Parathyroid adenoma (tissue), 2 donors: ENCODE results near the gene BMI1.

Experiments
- H2AFZ ChIP-seq: fragments of 300-600 bp; sonication (generic); one replicate; pipeline ENCODE4 v1.7.0; 2017; ENCODE audit warnings: antibody characterized with exemption, mild to moderate bottlenecking
- H3K27ac ChIP-seq: fragments of 300-600 bp; sonication (generic); one replicate; pipeline ENCODE4 v1.7.0; 2017
- H3K27me3 ChIP-seq: fragments of 300-600 bp; sonication (generic); one replicate; pipeline ENCODE4 v1.7.0; 2017; ENCODE audit warnings: low read length; ENCODE audit not compliant: control insufficient read depth, insufficient read depth
- H3K36me3 ChIP-seq: fragments of 300-600 bp; sonication (generic); one replicate; pipeline ENCODE4 v1.7.0; 2017; ENCODE audit warnings: low read length; ENCODE audit not compliant: control insufficient read depth, insufficient read depth
- H3K4me1 ChIP-seq: fragments of 300-600 bp; sonication (generic); one replicate; pipeline ENCODE4 v1.7.0; 2017; ENCODE audit warnings: control low read depth
- H3K4me2 ChIP-seq: fragments of 300-600 bp; sonication (generic); one replicate; pipeline ENCODE4 v1.7.0; 2017; ENCODE audit warnings: low read length
- H3K4me3 ChIP-seq: fragments of 300-600 bp; sonication (generic); one replicate; pipeline ENCODE4 v1.7.0; 2017; ENCODE audit warnings: low read depth, low read length
- H3K79me2 ChIP-seq: fragments of 300-600 bp; sonication (generic); one replicate; pipeline ENCODE4 v1.7.0; 2017; ENCODE audit warnings: control low read depth
- H3K9ac ChIP-seq: fragments of 300-600 bp; sonication (generic); one replicate; pipeline ENCODE4 v1.7.0; 2017; ENCODE audit warnings: mild to moderate bottlenecking
- H3K9me3 ChIP-seq: fragments of 300-600 bp; sonication (generic); one replicate; pipeline ENCODE4 v1.7.0; 2017; ENCODE audit warnings: low read length; ENCODE audit not compliant: control insufficient read depth
- TF ChIP-seq, protein P1 (sequence below): fragments of 300-600 bp; sonication (generic); IDR thresholded peaks from one replicate; pipeline ENCODE4 v1.7.0; 2017; ENCODE audit warnings: antibody characterized with exemption, mild to moderate bottlenecking
- donor health status: primary hyperparathyroidism.

BMI1 gene

DNA sequence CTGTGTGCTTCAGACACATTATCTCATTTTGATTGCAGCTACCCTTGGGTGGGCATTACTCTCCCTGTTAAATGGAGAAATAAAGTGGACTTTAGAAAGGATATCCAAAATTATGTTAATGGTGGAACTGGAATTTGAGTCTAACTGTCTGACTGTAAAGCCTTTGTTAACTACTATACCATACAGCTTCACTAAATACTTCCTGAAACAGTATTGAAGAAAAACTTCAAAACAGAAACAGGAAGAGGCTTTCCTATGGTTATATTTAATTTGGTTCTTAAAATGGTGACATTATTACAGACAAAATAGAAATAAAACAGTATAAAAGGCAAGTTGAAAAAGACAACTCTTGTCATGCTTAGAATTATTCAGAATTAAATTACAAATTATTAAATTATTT, 49.4 kb downstream of the BMI1 start:
- no peaks in the 10 kb centered on the region for H3K27me3 ChIP-seq

GRCh38 chr10:22372298-22372697, 51.4 kb downstream of the BMI1 start:
- Histone ChIP-seq H3K9me3 (no peaks in the 10 kb centered on the region), H3K4me1 (no peaks in the 10 kb centered on the region), H2AFZ (no peak overlapping the region), H3K36me3 (no peaks in the 10 kb centered on the region), H3K27ac (no peak overlapping the region), H3K79me2 (no peaks in the 10 kb centered on the region), H3K9ac (no peak overlapping the region), H3K27me3 (no peaks in the 10 kb centered on the region), H3K4me2 (no peak overlapping the region), H3K4me3 (no peak overlapping the region)
- TF ChIP-seq, protein P1, sequence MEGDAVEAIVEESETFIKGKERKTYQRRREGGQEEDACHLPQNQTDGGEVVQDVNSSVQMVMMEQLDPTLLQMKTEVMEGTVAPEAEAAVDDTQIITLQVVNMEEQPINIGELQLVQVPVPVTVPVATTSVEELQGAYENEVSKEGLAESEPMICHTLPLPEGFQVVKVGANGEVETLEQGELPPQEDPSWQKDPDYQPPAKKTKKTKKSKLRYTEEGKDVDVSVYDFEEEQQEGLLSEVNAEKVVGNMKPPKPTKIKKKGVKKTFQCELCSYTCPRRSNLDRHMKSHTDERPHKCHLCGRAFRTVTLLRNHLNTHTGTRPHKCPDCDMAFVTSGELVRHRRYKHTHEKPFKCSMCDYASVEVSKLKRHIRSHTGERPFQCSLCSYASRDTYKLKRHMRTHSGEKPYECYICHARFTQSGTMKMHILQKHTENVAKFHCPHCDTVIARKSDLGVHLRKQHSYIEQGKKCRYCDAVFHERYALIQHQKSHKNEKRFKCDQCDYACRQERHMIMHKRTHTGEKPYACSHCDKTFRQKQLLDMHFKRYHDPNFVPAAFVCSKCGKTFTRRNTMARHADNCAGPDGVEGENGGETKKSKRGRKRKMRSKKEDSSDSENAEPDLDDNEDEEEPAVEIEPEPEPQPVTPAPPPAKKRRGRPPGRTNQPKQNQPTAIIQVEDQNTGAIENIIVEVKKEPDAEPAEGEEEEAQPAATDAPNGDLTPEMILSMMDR: no peak

More for the DNA sequence above, 49.4 kb downstream of the BMI1 start:
- Histone ChIP-seq H3K79me2 (no peaks in the 10 kb centered on the region), H3K4me3 (no peak overlapping the region), H3K9me3 (no peaks in the 10 kb centered on the region), H3K4me1 (no peaks in the 10 kb centered on the region), H2AFZ (no peak overlapping the region), H3K9ac (no peak overlapping the region), H3K4me2 (no peak overlapping the region), H3K27ac (no peak overlapping the region), H3K36me3 (no peaks in the 10 kb centered on the region)
- TF ChIP-seq, protein P1: no peak

- TF ChIP-seq, protein P1: no peak
- H3K4me3 ChIP-seq: no peak overlapping the region
- no peak overlapping the region for H3K4me2 ChIP-seq
- no peak overlapping the region for H3K9ac ChIP-seq
- H3K27ac ChIP-seq: no peak overlapping the region
- H3K36me3 ChIP-seq: no peaks in the 10 kb centered on the region
- no peak overlapping the region for H2AFZ ChIP-seq
- no peaks in the 10 kb centered on the region for H3K4me1 ChIP-seq
- H3K27me3 ChIP-seq: no peaks in the 10 kb centered on the region
- no peaks in the 10 kb centered on the region for H3K79me2 ChIP-seq
- H3K9me3 ChIP-seq: no peaks in the 10 kb centered on the region
These were observed 52.0 kb downstream of the BMI1 start for GRCh38 chr10:22372917-22373316.

GRCh38 chr10:22374489-22375126, 53.7 kb downstream of the BMI1 start:
- Histone ChIP-seq H3K4me1 (no peaks in the 10 kb centered on the region), H3K9me3 (no peaks in the 10 kb centered on the region), H3K27me3 (no peaks in the 10 kb centered on the region), H3K27ac (no peak overlapping the region), H3K9ac (no peak overlapping the region), H3K79me2 (no peaks in the 10 kb centered on the region), H3K4me2 (no peak overlapping the region), H3K36me3 (no peaks in the 10 kb centered on the region), H2AFZ (no peak overlapping the region), H3K4me3 (no peak overlapping the region)
- TF ChIP-seq, protein P1: no peak

- Histone ChIP-seq H3K27me3 (no peaks in the 10 kb centered on the region), H2AFZ (no peak overlapping the region), H3K4me2 (no peak overlapping the region), H3K9ac (no peak overlapping the region), H3K4me3 (no peak overlapping the region), H3K79me2 (no peaks in the 10 kb centered on the region), H3K36me3 (no peaks in the 10 kb centered on the region), H3K4me1 (no peaks in the 10 kb centered on the region), H3K9me3 (no peaks in the 10 kb centered on the region), H3K27ac (no peak overlapping the region)
- TF ChIP-seq, protein P1: no peak
These were observed 58.2 kb downstream of the BMI1 start for GRCh38 chr10:22379059-22379458.
